Testis (tissue), 3 donors: ENCODE data around the gene GARRE1. TPM values are rescaled to one million over a fixed set of nuclear protein-coding genes. Genes with fewer than 3 reads are reported as not detected.

Experiments used
- DNase-seq: peaks from one replicate; pipeline ENCODE4 v3.0.0-alpha.2; 2019
- H3K27ac ChIP-seq, 2 donors: fragments of 200-600 bp; sonication (generic); one replicate each; pipeline ENCODE4 v1.5.1; 2019
- H3K27me3 ChIP-seq: fragments of 200-600 bp; sonication (generic); one replicate; pipeline ENCODE4 v1.5.1; 2019
- H3K36me3 ChIP-seq: fragments of 200-600 bp; sonication (generic); one replicate; pipeline ENCODE4 v1.5.1; 2017; ENCODE audit warnings: low read depth; ENCODE audit errors: missing control alignments
- H3K4me1 ChIP-seq: fragments of 200-600 bp; sonication (generic); one replicate; pipeline ENCODE4 v1.5.1; 2019
- H3K4me3 ChIP-seq, 2 donors: fragments of 200-600 bp; sonication (generic); one replicate each; pipeline ENCODE4 v1.5.1; 2017 to 2019
- H3K9me3 ChIP-seq: fragments of 200-600 bp; sonication (generic); one replicate; pipeline ENCODE4 v1.5.1; 2017
- CTCF ChIP-seq, 3 experiments: fragments of 450-650 bp in 2 of 3; fragments of 200-600 bp in 1 of 3; sonication (generic) in 1 of 3; IDR thresholded peaks; one replicate each; pipeline ENCODE4 v1.5.1; 2016 to 2019; ENCODE audit warnings: antibody characterized with exemption in 3 of 3, mild to moderate bottlenecking in 2 of 3, moderate library complexity in 1 of 3
- POLR2A ChIP-seq: fragments of 450-650 bp; IDR thresholded peaks from one replicate; pipeline ENCODE4 v1.6.1; 2017; ENCODE audit warnings: antibody characterized with exemption, mild to moderate bottlenecking, moderate library complexity
- WGBS, 2 donors: methylation state at CpG; one replicate each; pipeline ENCODE4 v1.1.5; 2018; 5-methylcytosine and 5-hydroxymethylcytosine counted together
- intact Hi-C: fragments of 100-400 bp; cut with DNase I; formaldehyde crosslinking; loops from one replicate; pipeline ENCODE4 v1.15.1; 2023; ENCODE audit warnings: low total_unique reads
- polyA plus RNA-seq: library from polyadenylated mRNA; stranded (reverse); fragments of 350-450 nt; fragmentation: Illumina TruSeq; extraction: RNeasy Lipid Tissue Mini Kit (QIAGEN cat#74804); gene quantifications from one replicate; pipeline ENCODE4 v1.2.3, GENCODE V29; 2014; ENCODE audit warnings: low read depth, low replicate concordance; ENCODE audit not compliant: insufficient read depth
- total RNA-seq, 2 donors: library from RNA; depleted of rRNA; stranded (reverse); fragments of >200 nt; gene quantifications; one replicate each; pipeline ENCODE4 v1.2.3, GENCODE V29; 2016

Gene GARRE1
- total and polyA plus RNA-seq, 3 donors from 2014 or later, result 21.1 to 38.4 (median 33.7) TPM

DNA sequence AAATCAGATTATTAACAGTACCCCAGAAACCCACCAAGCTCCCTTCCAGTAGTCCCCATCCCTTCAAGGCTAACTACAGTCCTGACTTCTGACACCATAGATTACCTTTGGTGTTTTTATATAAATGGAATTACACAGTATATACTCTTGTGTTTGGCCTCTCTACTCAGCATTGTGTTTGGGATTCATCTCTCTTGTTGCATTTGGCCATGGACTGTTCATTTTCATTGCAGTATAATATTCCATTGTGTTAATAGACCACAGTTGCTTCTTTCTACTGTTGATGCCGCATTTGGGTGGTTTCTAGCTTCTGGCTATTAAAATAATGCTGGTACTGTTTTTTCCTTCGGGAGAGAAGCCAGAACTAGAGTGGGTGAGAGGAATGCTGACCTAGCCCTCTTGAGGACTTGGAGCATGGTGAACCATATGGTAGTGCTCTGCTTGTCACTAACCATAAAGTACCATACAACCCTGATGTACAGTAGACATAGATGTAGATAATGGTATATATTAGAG, 18.9 kb upstream of the GARRE1 start:
- no peaks in the 10 kb centered on the region for H3K27me3 ChIP-seq
- no peaks in the 10 kb centered on the region for H3K36me3 ChIP-seq
- no peak overlapping the region for H3K27ac ChIP-seq
- no peaks in the 10 kb centered on the region for H3K9me3 ChIP-seq
- DNase-seq, result no peak
- H3K4me3 ChIP-seq, result no peak overlapping the region
- TF ChIP-seq CTCF (IDR thresholded peaks at IDR 0.05) (no peak), POLR2A (no peak)
- intact Hi-C loops, result no loop called here
- WGBS, 2 donors, result 92 to 93% methylated on average over 2 of the region's 2 CpGs
- peaks cover 3% of the 10 kb centered on the region for H3K4me1 ChIP-seq

- Histone ChIP-seq H3K4me1 (peaks cover 3% of the 10 kb centered on the region), H3K27ac (no peak overlapping the region), H3K4me3 (no peak overlapping the region), H3K36me3 (no peaks in the 10 kb centered on the region), H3K27me3 (no peaks in the 10 kb centered on the region), H3K9me3 (no peaks in the 10 kb centered on the region)
- intact Hi-C loops, result no loop called here
- TF ChIP-seq CTCF (IDR thresholded peaks at IDR 0.05) (no peak), POLR2A (no peak)
- DNase-seq, result peak; percentile 50
- WGBS, 2 donors, result 70 to 82% methylated on average over 18 of the region's 18 CpGs
Measured at GRCh38 chr19:34236035-34236987, 18.0 kb upstream of the GARRE1 start.

DNA sequence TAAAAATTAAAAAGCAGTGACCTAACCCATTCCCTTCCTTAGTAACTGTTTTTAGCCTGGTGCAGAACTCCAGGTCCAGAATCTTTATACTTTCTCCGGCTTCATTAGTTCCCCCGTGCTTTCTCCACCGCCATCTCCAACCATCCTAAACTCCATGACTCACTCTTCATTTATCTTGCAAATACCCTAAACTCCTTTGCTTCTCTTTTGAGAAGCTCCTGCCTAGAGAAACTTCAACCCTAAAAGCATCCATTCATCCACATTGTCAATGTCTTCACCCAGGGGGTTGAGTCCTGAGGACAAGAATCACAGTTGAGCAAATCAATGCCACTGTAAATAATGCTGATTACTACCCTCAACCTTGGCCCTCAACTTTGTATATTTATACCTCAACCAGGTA, 17.1 kb upstream of the GARRE1 start:
- no peaks in the 10 kb centered on the region for H3K36me3 ChIP-seq
- WGBS, 2 donors, result 93 to 99% methylated on average over 3 of the region's 3 CpGs

DNA sequence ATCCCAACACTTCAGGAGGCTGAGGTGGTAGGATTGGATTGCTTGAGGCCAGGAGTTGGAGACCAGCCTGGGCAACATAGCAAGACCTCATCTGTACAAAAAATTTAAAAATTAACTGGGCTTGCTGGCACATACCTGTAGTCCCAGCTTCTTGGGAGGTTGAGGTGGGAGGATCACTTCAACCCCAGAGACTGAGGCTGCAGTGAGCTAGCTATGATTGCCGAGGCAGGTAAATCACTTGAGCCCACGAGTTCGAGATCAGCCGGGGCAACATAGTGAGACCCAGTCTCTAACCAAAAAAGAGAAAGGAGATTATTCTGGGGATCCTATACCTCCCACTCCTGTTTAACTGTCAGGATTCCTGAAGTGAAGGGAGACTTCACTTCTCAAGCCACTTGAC, 16.4 kb upstream of the GARRE1 start:
- no peak for DNase-seq
- H3K4me1 ChIP-seq, result peaks cover 3% of the 10 kb centered on the region
- intact Hi-C loops, result no loop called here
- H3K36me3 ChIP-seq, result no peaks in the 10 kb centered on the region
- H3K9me3 ChIP-seq, result no peaks in the 10 kb centered on the region
- WGBS, 2 donors, result 75 to 98% methylated on average over 4 of the region's 4 CpGs
- no peaks in the 10 kb centered on the region for H3K27me3 ChIP-seq
- TF ChIP-seq POLR2A (no peak), CTCF (IDR thresholded peaks at IDR 0.05) (no peak)
- no peak overlapping the region for H3K27ac ChIP-seq
- H3K4me3 ChIP-seq, result no peak overlapping the region

More for the DNA sequence above, 17.1 kb upstream of the GARRE1 start:
- Histone ChIP-seq H3K27ac (no peak overlapping the region), H3K4me1 (peaks cover 3% of the 10 kb centered on the region), H3K27me3 (no peaks in the 10 kb centered on the region), H3K9me3 (no peaks in the 10 kb centered on the region), H3K4me3 (no peak overlapping the region)
- intact Hi-C loops, result no loop called here
- DNase-seq, result no peak
- TF ChIP-seq CTCF (IDR thresholded peaks at IDR 0.05), result no peak
- no peak for TF ChIP-seq POLR2A
